ENCODE results near the gene TBC1D23.
A peak's percentile ranks its signal among the peaks of the same experiment; 100 is the strongest.

The TBC1D23 gene

DNA sequence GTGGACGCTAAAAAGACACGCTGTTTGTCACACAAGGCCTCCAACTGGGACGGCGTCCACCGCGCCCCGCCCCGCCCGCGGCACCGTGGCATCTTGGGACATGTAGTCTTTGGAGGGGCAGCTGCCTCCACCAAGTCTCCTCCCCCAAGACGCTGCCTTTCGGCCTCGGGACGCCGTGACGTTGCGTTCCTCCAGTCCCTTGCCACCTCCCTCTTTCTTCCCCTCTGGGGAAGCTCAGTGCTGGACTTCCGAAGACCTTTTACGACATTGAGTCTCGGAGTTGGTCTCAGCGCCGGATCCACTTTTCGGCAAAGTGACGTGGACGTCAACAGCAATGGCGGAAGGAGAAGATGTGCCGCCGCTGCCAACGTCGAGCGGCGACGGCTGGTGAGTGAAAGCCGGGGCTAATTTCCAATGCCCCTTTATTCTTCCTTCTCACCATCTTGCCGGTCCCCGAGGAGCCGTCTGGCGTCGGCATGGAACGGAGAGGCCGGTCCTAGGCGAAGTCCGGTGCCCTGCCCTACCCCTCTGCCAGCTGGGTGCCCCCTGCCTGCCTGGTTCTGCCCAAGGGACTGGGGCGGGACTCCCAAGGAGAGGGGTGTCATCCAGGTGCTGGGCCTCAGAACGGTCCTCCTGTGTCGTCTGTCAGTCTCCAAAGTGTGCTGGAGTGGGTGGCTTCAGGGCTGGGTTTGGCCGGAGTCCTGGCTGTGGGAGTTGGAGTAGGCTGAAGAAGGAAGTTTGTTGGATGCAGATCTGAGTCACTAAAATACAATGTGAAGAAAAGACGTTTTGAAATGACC is at the start of gene TBC1D23:
TSS of gene TBC1D23 (plus strand) at position 308 of the 800 bp plus-strand sequence. CDS start at position 335, 27 bp downstream.
- Histone ChIP-seq H3K27me3 (no peaks in the 10 kb centered on the region), H3K4me3 (peak within 1 kb of the TSS; percentile 86 to 98), H3K36me3 (no peaks in the 10 kb centered on the region), H3K9me3 (no peaks in the 10 kb centered on the region), H3K27ac (peak within 1 kb of the TSS; percentile 100), H3K4me1 (peaks cover 0 to 52% (median 31%) of the 10 kb centered on the region in 4 donors)
- intact Hi-C loops (cut with DNase I; ENCODE audit: low total_unique reads): no loop called here
- TF ChIP-seq, protein P1, sequence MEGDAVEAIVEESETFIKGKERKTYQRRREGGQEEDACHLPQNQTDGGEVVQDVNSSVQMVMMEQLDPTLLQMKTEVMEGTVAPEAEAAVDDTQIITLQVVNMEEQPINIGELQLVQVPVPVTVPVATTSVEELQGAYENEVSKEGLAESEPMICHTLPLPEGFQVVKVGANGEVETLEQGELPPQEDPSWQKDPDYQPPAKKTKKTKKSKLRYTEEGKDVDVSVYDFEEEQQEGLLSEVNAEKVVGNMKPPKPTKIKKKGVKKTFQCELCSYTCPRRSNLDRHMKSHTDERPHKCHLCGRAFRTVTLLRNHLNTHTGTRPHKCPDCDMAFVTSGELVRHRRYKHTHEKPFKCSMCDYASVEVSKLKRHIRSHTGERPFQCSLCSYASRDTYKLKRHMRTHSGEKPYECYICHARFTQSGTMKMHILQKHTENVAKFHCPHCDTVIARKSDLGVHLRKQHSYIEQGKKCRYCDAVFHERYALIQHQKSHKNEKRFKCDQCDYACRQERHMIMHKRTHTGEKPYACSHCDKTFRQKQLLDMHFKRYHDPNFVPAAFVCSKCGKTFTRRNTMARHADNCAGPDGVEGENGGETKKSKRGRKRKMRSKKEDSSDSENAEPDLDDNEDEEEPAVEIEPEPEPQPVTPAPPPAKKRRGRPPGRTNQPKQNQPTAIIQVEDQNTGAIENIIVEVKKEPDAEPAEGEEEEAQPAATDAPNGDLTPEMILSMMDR (IDR thresholded peaks at IDR 0.05): peak in 1 of 2 experiments; percentile 5
- DNase-seq: peak; percentile 99

DNA sequence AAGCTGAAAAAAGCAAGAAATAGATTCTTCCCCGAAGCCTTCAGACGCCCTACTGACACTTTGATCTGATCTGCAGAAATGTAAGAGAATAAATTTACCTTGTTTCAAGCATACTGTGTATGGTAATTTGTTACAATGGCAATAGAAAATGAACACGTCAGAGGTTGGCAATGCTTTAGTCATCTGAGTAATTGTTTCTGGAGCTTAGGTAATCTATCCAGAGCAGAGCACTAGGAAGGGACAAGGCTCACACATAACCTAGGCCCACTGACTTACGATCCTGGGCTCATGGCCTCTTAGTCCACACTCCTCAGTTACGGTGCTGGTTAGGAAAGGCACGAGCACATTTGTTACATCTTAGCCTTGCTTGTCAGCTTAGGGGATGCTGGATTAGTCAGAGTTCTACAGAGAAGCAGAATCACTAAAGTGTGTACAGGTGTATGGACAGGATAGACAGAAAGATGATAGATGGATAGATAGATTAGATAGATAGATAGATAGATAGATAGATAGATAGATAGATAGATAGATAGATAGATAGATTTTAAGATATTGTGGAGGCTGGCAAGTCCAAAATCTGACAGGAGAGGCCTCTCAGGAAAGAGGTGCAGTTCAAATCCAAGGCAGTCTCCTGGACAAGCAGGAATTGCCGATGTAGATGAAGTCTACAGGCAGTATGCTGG is 46.8 kb upstream of the TBC1D23 start:
- Histone ChIP-seq H3K27ac (no peak overlapping the region), H3K36me3 (no peaks in the 10 kb centered on the region), H3K4me3 (no peak overlapping the region), H3K9me3 (no peaks in the 10 kb centered on the region), H3K27me3 (no peaks in the 10 kb centered on the region), H3K4me1 (peaks cover 0 to 20% (median 6%) of the 10 kb centered on the region in 4 donors)
- TF ChIP-seq, protein P1 (IDR thresholded peaks at IDR 0.05): no peak
- no peak for DNase-seq
- intact Hi-C loops (cut with DNase I; ENCODE audit: low total_unique reads): no loop called here

- Histone ChIP-seq H3K36me3 (no peaks in the 10 kb centered on the region), H3K9me3 (no peaks in the 10 kb centered on the region), H3K27ac (no peak overlapping the region), H3K27me3 (no peaks in the 10 kb centered on the region), H3K4me3 (no peak overlapping the region), H3K4me1 (peaks cover 0 to 20% (median 6%) of the 10 kb centered on the region in 4 donors)
- TF ChIP-seq, protein P1 (IDR thresholded peaks at IDR 0.05): no peak
- intact Hi-C loops (cut with DNase I; ENCODE audit: low total_unique reads): no loop called here
- DNase-seq: no peak
These were observed 46.2 kb upstream of the TBC1D23 start for GRCh38 chr3:100214574-100214964.

DNA sequence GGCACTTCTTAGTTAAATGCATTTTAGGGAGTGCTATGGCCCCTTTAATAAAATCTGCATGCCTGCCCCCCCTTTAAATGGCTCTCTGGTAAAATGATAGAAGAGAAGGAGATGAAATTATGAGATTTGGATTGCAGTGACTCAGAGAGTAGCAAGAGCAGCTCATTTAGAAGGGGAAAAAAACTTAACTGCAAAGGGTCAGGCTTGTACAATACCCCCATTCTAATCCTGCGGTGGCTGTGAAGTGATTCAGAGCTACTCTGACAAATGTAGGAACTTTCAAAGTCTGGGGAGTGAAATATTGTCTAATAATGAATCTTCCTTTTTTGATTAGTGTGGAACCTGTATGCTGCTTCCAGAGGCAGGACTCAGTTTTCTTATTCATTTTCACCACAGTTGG is 44.1 kb upstream of the TBC1D23 start:
- no peaks in the 10 kb centered on the region for H3K9me3 ChIP-seq
- H3K4me3 ChIP-seq: no peak overlapping the region
- TF ChIP-seq, protein P1 (IDR thresholded peaks at IDR 0.05): no peak
- DNase-seq: no peak
- no peaks in the 10 kb centered on the region for H3K36me3 ChIP-seq
- intact Hi-C loops (cut with DNase I; ENCODE audit: low total_unique reads): no loop called here
- no peaks in the 10 kb centered on the region for H3K27me3 ChIP-seq
- H3K27ac ChIP-seq: no peak overlapping the region
- no peaks in the 10 kb centered on the region for H3K4me1 ChIP-seq

DNA sequence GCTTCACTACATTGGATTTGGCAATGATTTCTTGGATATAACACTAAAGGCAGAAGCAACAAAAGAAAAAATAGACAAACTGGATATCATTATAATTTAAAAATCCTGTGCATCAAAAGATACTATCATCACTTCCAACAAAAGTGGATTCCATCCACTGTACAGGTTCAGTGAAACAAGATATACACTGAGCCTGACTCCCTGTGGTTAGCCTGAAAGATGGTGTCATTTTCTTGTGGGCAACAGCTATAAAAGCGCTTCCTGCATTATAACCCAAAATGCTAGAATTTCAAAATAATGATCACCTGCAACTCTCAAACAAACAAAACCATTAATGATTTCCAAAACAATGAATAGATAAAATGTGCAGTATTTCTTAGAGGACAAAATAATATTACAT is 39.6 kb upstream of the TBC1D23 start:
- no peaks in the 10 kb centered on the region for H3K36me3 ChIP-seq
- peaks cover 0 to 2% (median 0%) of the 10 kb centered on the region in 4 donors for H3K4me1 ChIP-seq
- H3K9me3 ChIP-seq: no peaks in the 10 kb centered on the region
- intact Hi-C loops (cut with DNase I; ENCODE audit: low total_unique reads): no loop called here
- H3K27ac ChIP-seq: no peak overlapping the region
- H3K27me3 ChIP-seq: no peaks in the 10 kb centered on the region
- DNase-seq: no peak
- no peak overlapping the region for H3K4me3 ChIP-seq
- TF ChIP-seq, protein P1 (IDR thresholded peaks at IDR 0.05): no peak
